ENCODE measurements around the gene EVI5.
"Not testable (repeated sequence)": the region's sequence is repeated elsewhere in the genome, so short reads cannot be mapped to it uniquely, and the experiment has no call there.

The EVI5 gene

GRCh38 chr1:92690212-92690906, 94.5 kb downstream of the EVI5 start:
- no peak for DNase-seq (ENCODE audit: low spot score)

GRCh38 chr1:92679980-92680379, 104.9 kb downstream of the EVI5 start:
- DNase-seq (ENCODE audit: low spot score) = no peak

GRCh38 chr1:92663775-92664174, 121.1 kb downstream of the EVI5 start:
- DNase-seq (ENCODE audit: low spot score) = no peak

- no peak for DNase-seq (ENCODE audit: low spot score)
Observed at GRCh38 chr1:92662048-92662447, 122.9 kb downstream of the EVI5 start.

GRCh38 chr1:92657701-92658100, 127.2 kb downstream of the EVI5 start:
- no peak for DNase-seq (ENCODE audit: low spot score)

- DNase-seq (ENCODE audit: low spot score) = no peak
Observed at GRCh38 chr1:92655197-92655801, 129.6 kb downstream of the EVI5 start.

- DNase-seq (ENCODE audit: low spot score) = no peak
Observed at GRCh38 chr1:92653605-92654381, 131.1 kb downstream of the EVI5 start.

- DNase-seq (ENCODE audit: low spot score) = not testable (repeated sequence)
Observed at GRCh38 chr1:92640686-92641085, 144.2 kb downstream of the EVI5 start.

- DNase-seq (ENCODE audit: low spot score) = no peak
Observed at GRCh38 chr1:92638498-92638897, 146.4 kb downstream of the EVI5 start.

- not testable (repeated sequence) for DNase-seq (ENCODE audit: low spot score)
Observed at GRCh38 chr1:92635203-92635602, 149.7 kb downstream of the EVI5 start.

GRCh38 chr1:92623187-92623778, 161.6 kb downstream of the EVI5 start:
- peak; percentile 28 for DNase-seq (ENCODE audit: low spot score)

- DNase-seq (ENCODE audit: low spot score) = no peak
Observed at GRCh38 chr1:92619466-92620189, 165.3 kb downstream of the EVI5 start.

GRCh38 chr1:92601044-92601443, 183.9 kb downstream of the EVI5 start:
- no peak for DNase-seq (ENCODE audit: low spot score)

GRCh38 chr1:92599184-92599583, 185.7 kb downstream of the EVI5 start:
- DNase-seq (ENCODE audit: low spot score) = peak; percentile 8

GRCh38 chr1:92589361-92589760, 195.5 kb downstream of the EVI5 start:
- DNase-seq (ENCODE audit: low spot score) = not testable (repeated sequence)

GRCh38 chr1:92587445-92587844, 197.5 kb downstream of the EVI5 start:
- DNase-seq (ENCODE audit: low spot score) = no peak

GRCh38 chr1:92585831-92586230, 199.1 kb downstream of the EVI5 start:
- no peak for DNase-seq (ENCODE audit: low spot score)

- DNase-seq (ENCODE audit: low spot score) = not testable (repeated sequence)
Observed at GRCh38 chr1:92584810-92585209, 200.1 kb downstream of the EVI5 start.

GRCh38 chr1:92583821-92584760, 200.8 kb downstream of the EVI5 start:
- no peak for DNase-seq (ENCODE audit: low spot score)

GRCh38 chr1:92577261-92577895, 207.5 kb downstream of the EVI5 start:
- no peak for DNase-seq (ENCODE audit: low spot score)
